Putamen (tissue), 1 donor: ENCODE measurements around the gene SLC44A1.
A peak's percentile ranks its signal among the peaks of the same experiment; 100 is the strongest.

Experiments used
- DNase-seq: peaks from one replicate; pipeline ENCODE4 v3.0.0-alpha.2; 2016; ENCODE audit warnings: low spot score

The SLC44A1 gene

GRCh38 chr9:105338308-105338707 lies 93.9 kb downstream of the SLC44A1 start:
- DNase-seq, result no peak

GRCh38 chr9:105339849-105340248 lies 95.4 kb downstream of the SLC44A1 start:
- no peak for DNase-seq

- DNase-seq, result no peak
Measured at GRCh38 chr9:105341434-105342146, 97.1 kb downstream of the SLC44A1 start.

- no peak for DNase-seq
Measured at GRCh38 chr9:105342147-105342505, 97.7 kb downstream of the SLC44A1 start.

- DNase-seq, result no peak
Measured at GRCh38 chr9:105344283-105344682, 99.8 kb downstream of the SLC44A1 start.

- DNase-seq, result no peak
Measured at GRCh38 chr9:105345626-105346025, 101.2 kb downstream of the SLC44A1 start.

GRCh38 chr9:105346273-105346672 lies 101.8 kb downstream of the SLC44A1 start:
- no peak for DNase-seq

GRCh38 chr9:105354448-105354847 lies 110.0 kb downstream of the SLC44A1 start:
- no peak for DNase-seq

GRCh38 chr9:105355781-105356180 lies 111.3 kb downstream of the SLC44A1 start:
- DNase-seq, result no peak

GRCh38 chr9:105357937-105358336 lies 113.5 kb downstream of the SLC44A1 start:
- DNase-seq, result no peak

- no peak for DNase-seq
Measured at GRCh38 chr9:105359892-105360291, 115.4 kb downstream of the SLC44A1 start.

GRCh38 chr9:105360344-105360743 lies 115.9 kb downstream of the SLC44A1 start:
- DNase-seq, result no peak

- DNase-seq, result no peak
Measured at GRCh38 chr9:105361873-105362272, 117.4 kb downstream of the SLC44A1 start.

- DNase-seq, result no peak
Measured at GRCh38 chr9:105362470-105362869, 118.0 kb downstream of the SLC44A1 start.

- no peak for DNase-seq
Measured at GRCh38 chr9:105363837-105364236, 119.4 kb downstream of the SLC44A1 start.

- no peak for DNase-seq
Measured at GRCh38 chr9:105369911-105370310, 125.5 kb downstream of the SLC44A1 start.

- no peak for DNase-seq
Measured at GRCh38 chr9:105373723-105374122, 129.3 kb downstream of the SLC44A1 start.

- DNase-seq, result no peak
Measured at GRCh38 chr9:105375323-105375722, 130.9 kb downstream of the SLC44A1 start.

GRCh38 chr9:105376893-105377292 lies 132.4 kb downstream of the SLC44A1 start:
- DNase-seq, result no peak

GRCh38 chr9:105385381-105385985 lies 141.0 kb downstream of the SLC44A1 start:
- DNase-seq, result peak; percentile 21

- DNase-seq, result no peak
Measured at GRCh38 chr9:105389796-105390195, 145.3 kb downstream of the SLC44A1 start.

- DNase-seq, result no peak
Measured at GRCh38 chr9:105390871-105391270, 146.4 kb downstream of the SLC44A1 start.

GRCh38 chr9:105391288-105391687 lies 146.8 kb downstream of the SLC44A1 start:
- DNase-seq, result no peak

- DNase-seq, result no peak
Measured at GRCh38 chr9:105392531-105392930, 148.1 kb downstream of the SLC44A1 start.
